HepG2 (cell line): ENCODE data around the gene ANAPC16. TPM values are rescaled to one million over a fixed set of nuclear protein-coding genes. Genes with fewer than 3 reads are reported as not detected.

Source experiments
- ATAC-seq: fragments of 200-7000 bp; cut with Tn5 transposase; 3 replicates; pipeline ENCODE4 v1.9.1; 2020; ENCODE audit warnings: mild to moderate bottlenecking, moderate library complexity
- BruUV-seq: library from RNA; stranded (reverse); fragments of 400-500 nt; replicated peaks from 2 replicates; lab custom pipeline; 2021; lab: Mats Ljungman, UMichigan
- CTCF ChIA-PET: fragments of 300-600 bp; formaldehyde crosslinking; extraction: SDS; loops from one replicate; lab custom pipeline; 2021; ENCODE audit warnings: low total read pairs, inconsistent platforms, low intra/inter-chr PET ratio; lab: Yijun Ruan, JAX
- POLR2A ChIA-PET: fragments of 350-600 bp; sonication (Branson Sonifier 250); formaldehyde crosslinking; loops from one replicate; lab custom pipeline; 2020; ENCODE audit warnings: antibody characterized with exemption, inconsistent platforms; lab: Yijun Ruan, JAX
- DNase-seq: peaks from one replicate; pipeline ENCODE4 v3.0.0-alpha.2; 2015; ENCODE audit warnings: low spot score
- FAIRE-seq: peaks from 3 replicates; lab custom pipeline; 2011; peaks lifted over from hg19 to GRCh38; lab: Jason Lieb, UNC
- H2AFZ ChIP-seq: one replicate; pipeline ENCODE4 v1.6.1; 2011; ENCODE audit warnings: low read length, inconsistent platforms
- H3K27ac ChIP-seq: fragments of 300-600 bp; 3 replicates; pipeline ENCODE4 v1.8.0; 2011; ENCODE audit warnings: mixed run types, mild to moderate bottlenecking, mixed read lengths, low read length, inconsistent platforms; ENCODE audit not compliant: insufficient read depth; ENCODE audit errors: extremely low read length
- H3K27me3 ChIP-seq, 2 experiments: fragments of 200-600 bp in 1 of 2; 2 replicates in 1 of 2; 3 replicates in 1 of 2; pipeline versions ENCODE4 v1.6.0 to v1.8.0; 2011; ENCODE audit warnings: low read length in 2 of 2, mild to moderate bottlenecking in 2 of 2, moderate library complexity in 2 of 2, inconsistent platforms in 1 of 2; ENCODE audit not compliant: insufficient read depth in 2 of 2, control insufficient read depth in 1 of 2
- H3K36me3 ChIP-seq, 2 experiments: fragments of 200-600 bp in 1 of 2; replicated peaks in 1 of 2; 2 replicates in 1 of 2; 3 replicates in 1 of 2; pipeline versions ENCODE4 v1.5.1 to v1.8.0; 2011; ENCODE audit warnings: low read length in 2 of 2, inconsistent platforms in 1 of 2; ENCODE audit not compliant: insufficient read depth in 2 of 2, control insufficient read depth in 1 of 2
- H3K4me1 ChIP-seq: 2 replicates; pipeline ENCODE4 v1.5.1; 2012; ENCODE audit warnings: low read length, inconsistent platforms; ENCODE audit not compliant: insufficient read depth
- H3K4me2 ChIP-seq: 2 replicates; pipeline ENCODE4 v1.6.0; 2011; ENCODE audit warnings: low read depth, low read length, inconsistent platforms
- H3K4me3 ChIP-seq, 3 experiments: fragments of 200-600 bp in 1 of 3; sonication (generic), shearing (Covaris generic) in 1 of 3; replicated peaks in 1 of 3; 2 replicates each; pipeline ENCODE4 v1.5.1; 2011 to 2016; ENCODE audit warnings: low read length in 3 of 3, inconsistent platforms in 2 of 3, low read depth in 2 of 3, mild to moderate bottlenecking in 2 of 3, control low read depth in 1 of 3, mixed read lengths in 1 of 3; ENCODE audit not compliant: insufficient read depth in 1 of 3
- H3K79me2 ChIP-seq: one replicate; pipeline ENCODE4 v1.6.1; 2011; ENCODE audit warnings: low read length, inconsistent platforms; ENCODE audit not compliant: insufficient read depth
- H3K9ac ChIP-seq: 2 replicates; pipeline ENCODE4 v1.6.0; 2011; ENCODE audit warnings: mild to moderate bottlenecking, low read depth, low read length, inconsistent platforms; ENCODE audit not compliant: insufficient read depth
- H3K9me3 ChIP-seq: 2 replicates; pipeline ENCODE4 v1.5.1; 2012; ENCODE audit warnings: mild to moderate bottlenecking, low read length
- H4K20me1 ChIP-seq: 2 replicates; pipeline ENCODE4 v1.6.0; 2011; ENCODE audit warnings: inconsistent platforms, mild to moderate bottlenecking, low read length, moderate library complexity; ENCODE audit not compliant: insufficient read depth
- BCL6 ChIP-seq: IDR thresholded peaks from 2 replicates; pipeline ENCODE4 v1.6.1; 2016; ENCODE audit warnings: missing genetic modification reagents, missing compliant biosample characterization
- KLF13 ChIP-seq: sonication (generic); formaldehyde crosslinking; IDR thresholded peaks from 2 replicates; pipeline ENCODE4 v1.4.0; 2020; ENCODE audit warnings: mild to moderate bottlenecking, missing genetic modification reagents
- NFKB2 ChIP-seq: sonication (generic); formaldehyde crosslinking; IDR thresholded peaks from 2 replicates; pipeline ENCODE4 v1.4.0; 2020; ENCODE audit warnings: missing genetic modification reagents, borderline replicate concordance
- RARA ChIP-seq: IDR thresholded peaks from 2 replicates; pipeline ENCODE4 v1.6.1; 2016; ENCODE audit warnings: missing genetic modification reagents, missing compliant biosample characterization
- SIN3A ChIP-seq: IDR thresholded peaks from 2 replicates; pipeline ENCODE4 v1.6.1; 2011; ENCODE audit warnings: low read depth, mild to moderate bottlenecking, control low read depth, low read length, borderline replicate concordance
- THYN1 ChIP-seq: sonication (generic); formaldehyde crosslinking; IDR thresholded peaks from 2 replicates; pipeline ENCODE4 v1.8.1; 2023; ENCODE audit warnings: low read depth, mild to moderate bottlenecking, moderate library complexity, missing genetic modification reagents, borderline replicate concordance
- WGBS: methylation state at CpG from one replicate; pipeline ENCODE4 v1.1.6; 2017; ENCODE audit warnings: low lambda C conversion rate; 5-methylcytosine and 5-hydroxymethylcytosine counted together
- in situ Hi-C: cut with HindIII; loops from 2 replicates; pipeline ENCODE4 v1.10.0; 2017; ENCODE audit warnings: low pct_unique_long_range_greater_than_20kb; ENCODE audit not compliant: extremely low pct_ligation_motif_present
- intact Hi-C: fragments of 100-400 bp; cut with micrococcal nuclease; formaldehyde crosslinking; loops from one replicate; pipeline ENCODE4 v1.10.0; 2022; ENCODE audit not compliant: unreplicated experiment
- polyA plus RNA-seq, 8 experiments: library from polyadenylated mRNA; depleted of rRNA in 3 of 8; stranded (reverse) in 7 of 8; unstranded in 1 of 8; fragments of >200 nt; fragmentation: Illumina TruSeq in 4 of 8; extraction: Trizol in 4 of 8; gene quantifications; 2 replicates each; pipeline versions ENCODE4 v1.2.1 to v1.2.3, GENCODE V29; 2011 to 2016; ENCODE audit warnings: low read depth in 4 of 8, missing spikeins in 1 of 8, mixed read lengths in 1 of 8; ENCODE audit not compliant: insufficient read depth in 1 of 8
- total RNA-seq, 5 experiments: library from RNA; depleted of rRNA; stranded (reverse); fragments of >200 nt; fragmentation: Illumina TruSeq; extraction: Trizol; gene quantifications; 2 replicates each; pipeline ENCODE4 v1.2.3, GENCODE V29; 2016; ENCODE audit warnings: low read depth in 1 of 5
- TF ChIP-seq, protein P1 (sequence below): IDR thresholded peaks from 2 replicates; pipeline ENCODE4 v1.6.1; 2016; ENCODE audit warnings: mild to moderate bottlenecking, missing biosample characterization, missing genetic modification reagents
- TF ChIP-seq, protein P2 (sequence below): sonication (generic); formaldehyde crosslinking; IDR thresholded peaks from 2 replicates; pipeline ENCODE4 v1.4.0; 2020; ENCODE audit warnings: missing genetic modification reagents
- TF ChIP-seq, protein P3 (sequence below): sonication (generic); formaldehyde crosslinking; IDR thresholded peaks from 2 replicates; pipeline ENCODE4 v1.5.0; 2020; ENCODE audit warnings: mild to moderate bottlenecking, missing genetic modification reagents, borderline replicate concordance

Gene ANAPC16
- total and polyA plus RNA-seq, 2 of the 13 experiments (the other 11 are each of a cell fraction or from before 2014, with no cell fraction given) = 74.8 to 89.4 TPM

DNA sequence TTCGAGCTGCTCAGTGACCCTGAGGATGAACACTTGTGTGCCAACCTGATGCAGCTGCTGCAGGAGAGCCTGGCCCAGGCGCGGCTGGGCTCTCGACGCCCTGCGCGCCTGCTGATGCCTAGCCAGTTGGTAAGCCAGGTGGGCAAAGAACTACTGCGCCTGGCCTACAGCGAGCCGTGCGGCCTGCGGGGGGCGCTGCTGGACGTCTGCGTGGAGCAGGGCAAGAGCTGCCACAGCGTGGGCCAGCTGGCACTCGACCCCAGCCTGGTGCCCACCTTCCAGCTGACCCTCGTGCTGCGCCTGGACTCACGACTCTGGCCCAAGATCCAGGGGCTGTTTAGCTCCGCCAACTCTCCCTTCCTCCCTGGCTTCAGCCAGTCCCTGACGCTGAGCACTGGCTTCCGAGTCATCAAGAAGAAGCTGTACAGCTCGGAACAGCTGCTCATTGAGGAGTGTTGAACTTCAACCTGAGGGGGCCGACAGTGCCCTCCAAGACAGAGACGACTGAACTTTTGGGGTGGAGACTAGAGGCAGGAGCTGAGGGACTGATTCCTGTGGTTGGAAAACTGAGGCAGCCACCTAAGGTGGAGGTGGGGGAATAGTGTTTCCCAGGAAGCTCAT is 59.0 kb downstream of the ANAPC16 start:
- in situ Hi-C loops = loop anchor here (5.0 kb wide), 1 partner anchor 52 kb away; no protein-coding TSS in a partner anchor
- peak; percentile 30 for ATAC-seq
- Histone ChIP-seq H3K4me2 (peak overlapping the region; percentile 97), H3K36me3 (peaks cover 2 to 13% of the 10 kb centered on the region in 2 experiments; a peak in 3 of 5 replicates), H3K9ac (peak overlapping the region; percentile 93), H3K9me3 (no peaks in the 10 kb centered on the region), H3K4me3 (peak overlapping the region; percentile 81 to 99 (median 98)), H3K27me3 (no peaks in the 10 kb centered on the region; a peak in 1 of 5 replicates), H2AFZ (no peak overlapping the region), H3K4me1 (peaks cover 65% of the 10 kb centered on the region), H3K79me2 (peaks cover 23% of the 10 kb centered on the region), H4K20me1 (peaks cover 26% of the 10 kb centered on the region), H3K27ac (peak overlapping the region; percentile 76)
- POLR2A ChIA-PET = interaction anchor here (0.6 to 8.5 kb wide), 26 partner anchors 9 to 243 kb away, joined by 3 to 322 read pairs (median 12); partner anchors contain the start of genes ANAPC16 and ASCC1
- FAIRE-seq = no peak
- WGBS = 6% methylated on average over 5 of the region's 26 CpGs
- no TSS peak for BruUV-seq
- intact Hi-C loops = no loop called here
- CTCF ChIA-PET = interaction anchor here (1.9 kb wide), 1 partner anchor 54 kb away, joined by 9 read pairs; no protein-coding TSS in a partner anchor
- no peak for DNase-seq
- TF ChIP-seq THYN1 (CRISPR knock-in tag) (no peak), BCL6 (CRISPR knock-in tag) (peak; percentile 16; the same call in 1 of the 2 replicates), RARA (CRISPR knock-in tag) (no peak), KLF13 (CRISPR knock-in tag) (no peak), NFKB2 (CRISPR knock-in tag) (no peak), SIN3A (peak; percentile 45; the same call in 1 of the 2 replicates)
- TF ChIP-seq, protein P1, sequence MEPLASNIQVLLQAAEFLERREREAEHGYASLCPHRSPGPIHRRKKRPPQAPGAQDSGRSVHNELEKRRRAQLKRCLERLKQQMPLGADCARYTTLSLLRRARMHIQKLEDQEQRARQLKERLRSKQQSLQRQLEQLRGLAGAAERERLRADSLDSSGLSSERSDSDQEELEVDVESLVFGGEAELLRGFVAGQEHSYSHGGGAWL (CRISPR knock-in tag) = no peak
- TF ChIP-seq, protein P2, sequence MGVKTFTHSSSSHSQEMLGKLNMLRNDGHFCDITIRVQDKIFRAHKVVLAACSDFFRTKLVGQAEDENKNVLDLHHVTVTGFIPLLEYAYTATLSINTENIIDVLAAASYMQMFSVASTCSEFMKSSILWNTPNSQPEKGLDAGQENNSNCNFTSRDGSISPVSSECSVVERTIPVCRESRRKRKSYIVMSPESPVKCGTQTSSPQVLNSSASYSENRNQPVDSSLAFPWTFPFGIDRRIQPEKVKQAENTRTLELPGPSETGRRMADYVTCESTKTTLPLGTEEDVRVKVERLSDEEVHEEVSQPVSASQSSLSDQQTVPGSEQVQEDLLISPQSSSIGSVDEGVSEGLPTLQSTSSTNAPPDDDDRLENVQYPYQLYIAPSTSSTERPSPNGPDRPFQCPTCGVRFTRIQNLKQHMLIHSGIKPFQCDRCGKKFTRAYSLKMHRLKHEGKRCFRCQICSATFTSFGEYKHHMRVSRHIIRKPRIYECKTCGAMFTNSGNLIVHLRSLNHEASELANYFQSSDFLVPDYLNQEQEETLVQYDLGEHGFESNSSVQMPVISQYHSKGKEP = no peak
- TF ChIP-seq, protein P3, sequence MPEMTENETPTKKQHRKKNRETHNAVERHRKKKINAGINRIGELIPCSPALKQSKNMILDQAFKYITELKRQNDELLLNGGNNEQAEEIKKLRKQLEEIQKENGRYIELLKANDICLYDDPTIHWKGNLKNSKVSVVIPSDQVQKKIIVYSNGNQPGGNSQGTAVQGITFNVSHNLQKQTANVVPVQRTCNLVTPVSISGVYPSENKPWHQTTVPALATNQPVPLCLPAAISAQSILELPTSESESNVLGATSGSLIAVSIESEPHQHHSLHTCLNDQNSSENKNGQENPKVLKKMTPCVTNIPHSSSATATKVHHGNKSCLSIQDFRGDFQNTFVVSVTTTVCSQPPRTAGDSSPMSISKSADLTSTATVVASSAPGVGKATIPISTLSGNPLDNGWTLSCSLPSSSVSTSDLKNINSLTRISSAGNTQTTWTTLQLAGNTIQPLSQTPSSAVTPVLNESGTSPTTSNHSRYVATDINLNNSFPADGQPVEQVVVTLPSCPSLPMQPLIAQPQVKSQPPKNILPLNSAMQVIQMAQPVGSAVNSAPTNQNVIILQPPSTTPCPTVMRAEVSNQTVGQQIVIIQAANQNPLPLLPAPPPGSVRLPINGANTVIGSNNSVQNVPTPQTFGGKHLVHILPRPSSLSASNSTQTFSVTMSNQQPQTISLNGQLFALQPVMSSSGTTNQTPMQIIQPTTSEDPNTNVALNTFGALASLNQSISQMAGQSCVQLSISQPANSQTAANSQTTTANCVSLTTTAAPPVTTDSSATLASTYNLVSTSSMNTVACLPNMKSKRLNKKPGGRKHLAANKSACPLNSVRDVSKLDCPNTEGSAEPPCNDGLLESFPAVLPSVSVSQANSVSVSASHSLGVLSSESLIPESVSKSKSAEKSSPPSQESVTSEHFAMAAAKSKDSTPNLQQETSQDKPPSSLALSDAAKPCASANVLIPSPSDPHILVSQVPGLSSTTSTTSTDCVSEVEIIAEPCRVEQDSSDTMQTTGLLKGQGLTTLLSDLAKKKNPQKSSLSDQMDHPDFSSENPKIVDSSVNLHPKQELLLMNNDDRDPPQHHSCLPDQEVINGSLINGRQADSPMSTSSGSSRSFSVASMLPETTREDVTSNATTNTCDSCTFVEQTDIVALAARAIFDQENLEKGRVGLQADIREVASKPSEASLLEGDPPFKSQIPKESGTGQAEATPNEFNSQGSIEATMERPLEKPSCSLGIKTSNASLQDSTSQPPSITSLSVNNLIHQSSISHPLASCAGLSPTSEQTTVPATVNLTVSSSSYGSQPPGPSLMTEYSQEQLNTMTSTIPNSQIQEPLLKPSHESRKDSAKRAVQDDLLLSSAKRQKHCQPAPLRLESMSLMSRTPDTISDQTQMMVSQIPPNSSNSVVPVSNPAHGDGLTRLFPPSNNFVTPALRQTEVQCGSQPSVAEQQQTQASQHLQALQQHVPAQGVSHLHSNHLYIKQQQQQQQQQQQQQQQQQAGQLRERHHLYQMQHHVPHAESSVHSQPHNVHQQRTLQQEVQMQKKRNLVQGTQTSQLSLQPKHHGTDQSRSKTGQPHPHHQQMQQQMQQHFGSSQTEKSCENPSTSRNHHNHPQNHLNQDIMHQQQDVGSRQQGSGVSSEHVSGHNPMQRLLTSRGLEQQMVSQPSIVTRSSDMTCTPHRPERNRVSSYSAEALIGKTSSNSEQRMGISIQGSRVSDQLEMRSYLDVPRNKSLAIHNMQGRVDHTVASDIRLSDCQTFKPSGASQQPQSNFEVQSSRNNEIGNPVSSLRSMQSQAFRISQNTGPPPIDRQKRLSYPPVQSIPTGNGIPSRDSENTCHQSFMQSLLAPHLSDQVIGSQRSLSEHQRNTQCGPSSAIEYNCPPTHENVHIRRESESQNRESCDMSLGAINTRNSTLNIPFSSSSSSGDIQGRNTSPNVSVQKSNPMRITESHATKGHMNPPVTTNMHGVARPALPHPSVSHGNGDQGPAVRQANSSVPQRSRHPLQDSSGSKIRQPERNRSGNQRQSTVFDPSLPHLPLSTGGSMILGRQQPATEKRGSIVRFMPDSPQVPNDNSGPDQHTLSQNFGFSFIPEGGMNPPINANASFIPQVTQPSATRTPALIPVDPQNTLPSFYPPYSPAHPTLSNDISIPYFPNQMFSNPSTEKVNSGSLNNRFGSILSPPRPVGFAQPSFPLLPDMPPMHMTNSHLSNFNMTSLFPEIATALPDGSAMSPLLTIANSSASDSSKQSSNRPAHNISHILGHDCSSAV (CRISPR knock-in tag) = no peak
